CD4-positive, alpha-beta T cell (primary cell): ENCODE data around the gene SYT2. TPM values are rescaled to one million over a fixed set of nuclear protein-coding genes. Genes with fewer than 3 reads are reported as not detected.
"Not testable (repeated sequence)": the region's sequence is repeated elsewhere in the genome, so short reads cannot be mapped to it uniquely, and the experiment has no call there.

ENCODE experiments used
- ATAC-seq: fragments of 200-7000 bp; cut with Tn5 transposase; one replicate; pipeline ENCODE4 v1.10.0; 2022; ENCODE audit warnings: mild to moderate bottlenecking; ENCODE audit not compliant: poor library complexity
- CTCF ChIA-PET: fragments of 350-600 bp; sonication (Branson Sonifier 250); formaldehyde crosslinking; loops from one replicate; lab custom pipeline; 2021; ENCODE audit warnings: antibody characterized with exemption, inconsistent platforms; lab: Charles Lee
- POLR2A ChIA-PET: fragments of 350-600 bp; sonication (Branson Sonifier 250); formaldehyde crosslinking; loops from one replicate; lab custom pipeline; 2021; ENCODE audit warnings: antibody characterized with exemption, inconsistent platforms; lab: Charles Lee
- DNase-seq, 14 experiments: peaks; one replicate each; pipeline ENCODE4 v3.0.0-alpha.2; 2013 to 2020; ENCODE audit warnings: mixed read lengths in 2 of 14
- H3K27ac ChIP-seq, 2 donors: one replicate each; pipeline versions ENCODE4 v1.5.1 to v1.7.0; 2013; ENCODE audit warnings: low read length in 2 of 2, low read depth in 1 of 2, mild to moderate bottlenecking in 1 of 2
- H3K27me3 ChIP-seq, 2 experiments: 1 replicate in 1 of 2; 2 replicates in 1 of 2; pipeline versions ENCODE4 v1.6.1 to v1.7.0; 2013; ENCODE audit warnings: low read length in 2 of 2, control low read depth in 1 of 2, mild to moderate bottlenecking in 1 of 2, moderate library complexity in 1 of 2; ENCODE audit not compliant: insufficient read depth in 2 of 2, control insufficient read depth in 1 of 2
- H3K36me3 ChIP-seq: one replicate; pipeline ENCODE4 v1.6.1; 2013; ENCODE audit warnings: low read length, control low read depth; ENCODE audit not compliant: insufficient read depth
- H3K4me1 ChIP-seq: one replicate; pipeline ENCODE4 v1.6.1; 2013; ENCODE audit warnings: low read length, control low read depth; ENCODE audit not compliant: insufficient read depth
- H3K4me3 ChIP-seq: one replicate; pipeline ENCODE4 v1.5.1; 2013; ENCODE audit warnings: mild to moderate bottlenecking, low read length, moderate library complexity
- H3K9me3 ChIP-seq, 2 experiments: 1 replicate in 1 of 2; 2 replicates in 1 of 2; pipeline versions ENCODE4 v1.6.1 to v1.7.0; 2013; ENCODE audit warnings: low read length in 2 of 2, mild to moderate bottlenecking in 2 of 2, control low read depth in 1 of 2, moderate library complexity in 1 of 2; ENCODE audit not compliant: control insufficient read depth in 1 of 2, insufficient read depth in 1 of 2
- H3K27ac Mint-ChIP-seq: one replicate; pipeline ENCODE4 v1.8.0; 2020; ENCODE audit warnings: mixed read lengths
- H3K27me3 Mint-ChIP-seq: one replicate; pipeline ENCODE4 v1.8.0; 2021; ENCODE audit warnings: mixed read lengths
- H3K36me3 Mint-ChIP-seq: one replicate; pipeline ENCODE4 v1.8.0; 2021; ENCODE audit warnings: low read depth, mixed read lengths
- H3K4me1 Mint-ChIP-seq: one replicate; pipeline ENCODE4 v1.8.0; 2021; ENCODE audit warnings: low read depth, mixed read lengths
- H3K4me3 Mint-ChIP-seq: one replicate; pipeline ENCODE4 v1.8.0; 2020; ENCODE audit warnings: mild to moderate bottlenecking, mixed read lengths
- H3K9me3 Mint-ChIP-seq: one replicate; pipeline ENCODE4 v1.8.0; 2020; ENCODE audit warnings: mixed read lengths
- CTCF ChIP-seq: fragments of 200-600 bp; IDR thresholded peaks from one replicate; pipeline ENCODE4 v1.8.0; 2022; ENCODE audit warnings: antibody characterized with exemption, mild to moderate bottlenecking
- intact Hi-C, 2 experiments: fragments of 100-400 bp; cut with DNase I in 1 of 2; cut with micrococcal nuclease in 1 of 2; formaldehyde crosslinking; loops; one replicate each; pipeline versions ENCODE4 v1.15.1 to v1.9.0; 2023 to 2025; cut with DNase I, micrococcal nuclease
- total RNA-seq, 174 experiments: library from RNA in 2 of 174; stranded (reverse) in 2 of 174; gene quantifications; one replicate each; pipeline ENCODE4 v1.2.3 and lab custom pipeline; 2021 to 2026

The SYT2 gene
- total RNA-seq, 2 experiments from 2014 or later = not detected

- POLR2A ChIA-PET = no interaction called here
- Mint-ChIP-seq H3K4me1 (peaks cover 36% of the 10 kb centered on the region), H3K27me3 (peaks cover 27% of the 10 kb centered on the region), H3K9me3 (no peaks in the 10 kb centered on the region), H3K4me3 (no peak overlapping the region), H3K36me3 (no peaks in the 10 kb centered on the region), H3K27ac (no peak overlapping the region)
- CTCF ChIA-PET = no interaction called here
- H3K9me3 ChIP-seq = no peaks in the 10 kb centered on the region
- peak; percentile 58 for TF ChIP-seq CTCF
- peaks cover 3 to 5% of the 10 kb centered on the region in 2 experiments for H3K27me3 ChIP-seq
- no peak overlapping the region for H3K27ac ChIP-seq
- H3K4me3 ChIP-seq = no peak overlapping the region
- intact Hi-C loops = loop anchor here (2.0 to 5.0 kb wide), 2 partner anchors 161 to 288 kb away; no protein-coding TSS in a partner anchor
- peaks cover 53% of the 10 kb centered on the region for H3K4me1 ChIP-seq
- ATAC-seq = peak; percentile 60
- peak; percentile 29 to 76 (median 45) for DNase-seq
- H3K36me3 ChIP-seq = no peaks in the 10 kb centered on the region
Observed at GRCh38 chr1:202625416-202626360, 84.6 kb downstream of the SYT2 start.

GRCh38 chr1:202624781-202625108 is 85.5 kb downstream of the SYT2 start:
- Mint-ChIP-seq H3K9me3 (no peaks in the 10 kb centered on the region), H3K36me3 (no peaks in the 10 kb centered on the region), H3K4me1 (peaks cover 30% of the 10 kb centered on the region), H3K4me3 (no peak overlapping the region), H3K27ac (no peak overlapping the region), H3K27me3 (peaks cover 28% of the 10 kb centered on the region)
- ATAC-seq (no peak), DNase-seq (no peak)
- no peak overlapping the region for H3K27ac ChIP-seq
- ChIA-PET POLR2A (no interaction called here), CTCF (no interaction called here)
- H3K4me1 ChIP-seq = peaks cover 44% of the 10 kb centered on the region
- H3K4me3 ChIP-seq = no peak overlapping the region
- peaks cover 0 to 5% of the 10 kb centered on the region in 2 experiments for H3K27me3 ChIP-seq
- H3K9me3 ChIP-seq = no peaks in the 10 kb centered on the region
- intact Hi-C loops = loop anchor here (2.0 to 5.0 kb wide), 2 partner anchors 160 to 287 kb away; no protein-coding TSS in a partner anchor
- TF ChIP-seq CTCF = no peak
- H3K36me3 ChIP-seq = no peaks in the 10 kb centered on the region

DNA sequence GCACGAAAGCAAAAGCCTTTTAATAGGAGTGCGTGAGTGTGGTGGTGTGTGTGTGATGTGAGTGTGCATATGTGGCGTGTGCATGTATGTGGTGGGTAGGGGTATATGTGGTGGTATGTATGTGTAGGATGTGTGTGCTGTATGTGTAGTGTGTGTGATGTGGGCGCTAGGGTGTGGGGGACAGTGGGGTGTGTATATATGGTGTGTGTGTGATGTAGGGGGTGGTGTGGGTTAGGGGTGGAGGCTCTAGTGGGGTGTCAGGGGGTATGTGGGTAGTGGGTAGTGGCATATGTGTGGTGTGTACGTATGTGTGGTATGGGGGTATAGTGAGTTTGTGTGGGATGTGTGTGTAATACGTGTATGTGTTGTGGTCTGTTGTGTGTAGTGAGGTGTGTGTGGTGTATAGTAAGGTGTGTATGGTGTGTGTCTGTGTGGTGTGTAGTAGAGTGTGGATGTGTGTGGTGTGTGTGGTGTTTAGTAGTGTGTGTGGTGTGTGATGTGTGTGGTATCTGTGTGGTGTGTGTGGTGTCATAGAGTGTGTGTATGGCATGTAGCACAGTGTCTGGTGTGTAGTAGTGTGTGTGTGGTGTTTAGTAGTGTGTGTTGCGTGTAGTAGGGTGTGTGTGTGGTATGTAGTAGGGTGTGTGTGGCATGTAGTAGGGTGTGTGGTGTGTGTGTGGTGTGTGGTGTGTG is 86.0 kb downstream of the SYT2 start:
- DNase-seq (no peak), ATAC-seq (no peak)
- H3K4me3 Mint-ChIP-seq = no peak overlapping the region
- intact Hi-C loops = loop anchor here in 1 of 2 experiments (2.0 kb wide), 1 partner anchor 159 kb away; no protein-coding TSS in a partner anchor
- H3K36me3 ChIP-seq = no peaks in the 10 kb centered on the region
- TF ChIP-seq CTCF = no peak
- no peaks in the 10 kb centered on the region for H3K9me3 Mint-ChIP-seq
- H3K27me3 ChIP-seq = peaks cover 0 to 5% of the 10 kb centered on the region in 2 experiments
- no peaks in the 10 kb centered on the region for H3K9me3 ChIP-seq
- peaks cover 38% of the 10 kb centered on the region for H3K4me1 ChIP-seq
- no peaks in the 10 kb centered on the region for H3K36me3 Mint-ChIP-seq
- POLR2A ChIA-PET = no interaction called here
- H3K27ac Mint-ChIP-seq = no peak overlapping the region
- no peak overlapping the region for H3K4me3 ChIP-seq
- no peak overlapping the region for H3K27ac ChIP-seq
- peaks cover 26% of the 10 kb centered on the region for H3K27me3 Mint-ChIP-seq
- CTCF ChIA-PET = no interaction called here
- H3K4me1 Mint-ChIP-seq = peaks cover 25% of the 10 kb centered on the region

GRCh38 chr1:202623476-202623875 is 86.8 kb downstream of the SYT2 start:
- H3K4me3 Mint-ChIP-seq, H3K27ac Mint-ChIP-seq, H3K27ac ChIP-seq, H3K36me3 Mint-ChIP-seq, intact Hi-C loops, H3K36me3 ChIP-seq, DNase-seq, CTCF ChIA-PET, H3K9me3 Mint-ChIP-seq, ATAC-seq, H3K4me3 ChIP-seq, H3K27me3 ChIP-seq, POLR2A ChIA-PET, H3K9me3 ChIP-seq: not testable (repeated sequence)
- peaks cover 24% of the 10 kb centered on the region for H3K27me3 Mint-ChIP-seq
- H3K4me1 Mint-ChIP-seq = peaks cover 18% of the 10 kb centered on the region
- peaks cover 31% of the 10 kb centered on the region for H3K4me1 ChIP-seq
